Stimulated activated effector memory CD8-positive, alpha-beta T cell treated with anti-CD3 and anti-CD28 coated beads, Interleukin-12 subunit alpha, Interleukin-12 subunit beta, amount 100 ng/mL, for 72 hours (primary cell): ENCODE data around the gene MAP2K7.
"Not testable (repeated sequence)": the region's sequence is repeated elsewhere in the genome, so short reads cannot be mapped to it uniquely, and the experiment has no call there.

Experiments
- ATAC-seq: fragments of 150-1000 bp; cut with Tn5 transposase; 2 replicates; pipeline ENCODE4 v1.10.0; 2021
- DNase-seq, 2 donors: peaks; one replicate each; pipeline ENCODE4 v3.0.0; 2021 to 2022; ENCODE audit warnings: low spot score in 2 of 2
- H3K27ac Mint-ChIP-seq: one replicate; pipeline ENCODE4 v1.8.0; 2022; ENCODE audit warnings: mild to moderate bottlenecking, mixed read lengths
- H3K36me3 Mint-ChIP-seq: one replicate; pipeline ENCODE4 v1.8.0; 2022; ENCODE audit warnings: mild to moderate bottlenecking, mixed read lengths
- H3K4me1 Mint-ChIP-seq: one replicate; pipeline ENCODE4 v1.8.0; 2022; ENCODE audit warnings: mixed read lengths
- H3K4me3 Mint-ChIP-seq: one replicate; pipeline ENCODE4 v1.8.0; 2022; ENCODE audit warnings: mild to moderate bottlenecking, mixed read lengths
- H3K9me3 Mint-ChIP-seq: one replicate; pipeline ENCODE4 v1.8.0; 2022; ENCODE audit warnings: mixed read lengths

Gene MAP2K7

DNA sequence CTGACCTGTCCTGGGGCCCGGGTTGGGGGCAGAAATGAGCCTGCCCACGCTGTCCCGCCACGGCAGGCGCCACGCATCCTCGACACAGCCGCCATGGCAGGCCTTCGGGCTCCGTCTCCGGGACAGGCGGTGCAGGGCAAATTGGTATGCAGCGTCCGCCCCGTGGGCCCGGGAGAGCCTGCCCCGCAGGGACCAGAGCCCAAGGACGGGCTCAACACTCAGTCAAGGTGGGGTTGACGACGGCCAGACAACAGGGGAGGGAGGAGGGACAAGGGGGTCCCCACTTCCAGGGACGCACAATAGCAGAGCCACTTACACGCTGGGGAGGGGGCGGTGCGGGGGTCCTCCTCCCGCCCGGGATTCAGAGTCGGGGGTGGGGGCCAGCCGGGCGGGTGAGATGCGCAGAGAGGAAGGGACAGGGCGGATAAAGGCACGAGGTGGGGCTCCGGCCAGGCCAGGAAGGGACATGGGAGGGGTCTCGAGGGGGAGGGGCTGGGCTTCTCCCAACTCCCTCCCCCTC is 21.0 kb downstream of the MAP2K7 start:
- H3K4me1 Mint-ChIP-seq: peaks cover 54% of the 10 kb centered on the region
- H3K36me3 Mint-ChIP-seq: peaks cover 46% of the 10 kb centered on the region
- H3K27ac Mint-ChIP-seq: peak overlapping the region; percentile 67
- H3K9me3 Mint-ChIP-seq: no peaks in the 10 kb centered on the region
- ATAC-seq (no peak), DNase-seq (no peak)
- H3K4me3 Mint-ChIP-seq: peak overlapping the region; percentile 64

GRCh38 chr19:7925171-7925851 is 21.6 kb downstream of the MAP2K7 start:
- DNase-seq (peak; percentile 74 to 90), ATAC-seq (peak; percentile 65)
- H3K27ac Mint-ChIP-seq: peak overlapping the region; percentile 67
- H3K36me3 Mint-ChIP-seq: peaks cover 52% of the 10 kb centered on the region
- H3K9me3 Mint-ChIP-seq: no peaks in the 10 kb centered on the region
- peak overlapping the region; percentile 64 for H3K4me3 Mint-ChIP-seq
- peaks cover 54% of the 10 kb centered on the region for H3K4me1 Mint-ChIP-seq

- peak within 1 kb of the TSS; percentile 67 for H3K27ac Mint-ChIP-seq
- H3K4me1 Mint-ChIP-seq: peaks cover 48% of the 10 kb centered on the region
- ATAC-seq: peak; percentile 60
- no peaks in the 10 kb centered on the region for H3K9me3 Mint-ChIP-seq
- peak within 1 kb of the TSS; percentile 64 for H3K4me3 Mint-ChIP-seq
- peak; percentile 77 to 83 for DNase-seq
- H3K36me3 Mint-ChIP-seq: peaks cover 54% of the 10 kb centered on the region
These were observed 22.5 kb downstream of the MAP2K7 start, which contains the start of gene CTXN1 for GRCh38 chr19:7926021-7926726. CTXN1 (minus strand) TSS chr19:7926135; CDS start chr19:7925538, 597 bp downstream.

GRCh38 chr19:7926727-7927604 is 23.3 kb downstream of the MAP2K7 start:
- H3K27ac Mint-ChIP-seq: peak overlapping the region; percentile 54

DNA sequence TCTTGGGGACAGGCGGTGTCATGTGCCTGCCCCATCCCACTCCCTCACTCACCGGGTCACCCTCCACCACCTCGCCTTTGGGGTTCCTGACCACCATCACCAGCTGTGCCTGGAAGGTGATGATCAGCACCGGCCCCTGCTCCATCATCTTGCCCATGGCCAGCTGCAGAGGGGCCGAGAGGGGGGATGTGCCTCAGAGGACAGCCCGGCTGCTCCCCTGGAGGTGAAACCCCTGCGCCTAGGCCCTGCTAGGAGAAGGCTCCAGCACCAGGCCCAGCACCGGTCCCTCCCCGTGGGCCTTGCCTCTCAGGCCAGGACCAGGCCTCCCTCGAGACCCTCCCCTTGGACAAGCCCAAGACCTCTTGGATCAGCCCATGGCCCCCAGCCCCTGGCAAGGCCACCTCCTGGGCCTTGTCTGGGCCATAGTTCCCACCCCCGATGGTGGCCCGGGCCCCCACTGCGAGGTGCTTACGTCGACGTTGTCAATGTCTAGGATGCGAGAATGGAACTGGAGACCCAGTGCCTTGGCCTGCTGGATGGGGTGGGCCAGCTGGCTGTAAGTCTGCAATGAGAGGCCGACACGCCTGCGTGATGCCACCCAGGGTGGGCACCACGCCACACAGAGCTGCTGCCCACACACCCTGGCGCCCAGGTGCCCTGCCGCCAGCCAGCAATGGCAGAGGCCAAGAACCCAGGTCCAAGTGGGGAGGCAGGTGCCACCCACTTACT is 24.1 kb downstream of the MAP2K7 start:
- Mint-ChIP-seq H3K9me3 (no peaks in the 10 kb centered on the region), H3K4me3 (no peak overlapping the region), H3K36me3 (peaks cover 51% of the 10 kb centered on the region), H3K4me1 (peaks cover 37% of the 10 kb centered on the region), H3K27ac (peak overlapping the region; percentile 84)
- DNase-seq: no peak
- no peak for ATAC-seq

More at GRCh38 chr19:7926727-7927604, 23.3 kb downstream of the MAP2K7 start:
- ATAC-seq: no peak
- H3K4me1 Mint-ChIP-seq: peaks cover 40% of the 10 kb centered on the region
- H3K36me3 Mint-ChIP-seq: peaks cover 51% of the 10 kb centered on the region
- no peaks in the 10 kb centered on the region for H3K9me3 Mint-ChIP-seq
- no peak for DNase-seq
- peak overlapping the region; percentile 56 for H3K4me3 Mint-ChIP-seq

- Mint-ChIP-seq H3K9me3 (no peaks in the 10 kb centered on the region), H3K4me3 (no peak overlapping the region), H3K4me1 (peaks cover 37% of the 10 kb centered on the region), H3K36me3 (peaks cover 46% of the 10 kb centered on the region), H3K27ac (peak overlapping the region; percentile 84)
- no peak for DNase-seq
- no peak for ATAC-seq
These were observed 24.6 kb downstream of the MAP2K7 start for GRCh38 chr19:7928334-7928706.

DNA sequence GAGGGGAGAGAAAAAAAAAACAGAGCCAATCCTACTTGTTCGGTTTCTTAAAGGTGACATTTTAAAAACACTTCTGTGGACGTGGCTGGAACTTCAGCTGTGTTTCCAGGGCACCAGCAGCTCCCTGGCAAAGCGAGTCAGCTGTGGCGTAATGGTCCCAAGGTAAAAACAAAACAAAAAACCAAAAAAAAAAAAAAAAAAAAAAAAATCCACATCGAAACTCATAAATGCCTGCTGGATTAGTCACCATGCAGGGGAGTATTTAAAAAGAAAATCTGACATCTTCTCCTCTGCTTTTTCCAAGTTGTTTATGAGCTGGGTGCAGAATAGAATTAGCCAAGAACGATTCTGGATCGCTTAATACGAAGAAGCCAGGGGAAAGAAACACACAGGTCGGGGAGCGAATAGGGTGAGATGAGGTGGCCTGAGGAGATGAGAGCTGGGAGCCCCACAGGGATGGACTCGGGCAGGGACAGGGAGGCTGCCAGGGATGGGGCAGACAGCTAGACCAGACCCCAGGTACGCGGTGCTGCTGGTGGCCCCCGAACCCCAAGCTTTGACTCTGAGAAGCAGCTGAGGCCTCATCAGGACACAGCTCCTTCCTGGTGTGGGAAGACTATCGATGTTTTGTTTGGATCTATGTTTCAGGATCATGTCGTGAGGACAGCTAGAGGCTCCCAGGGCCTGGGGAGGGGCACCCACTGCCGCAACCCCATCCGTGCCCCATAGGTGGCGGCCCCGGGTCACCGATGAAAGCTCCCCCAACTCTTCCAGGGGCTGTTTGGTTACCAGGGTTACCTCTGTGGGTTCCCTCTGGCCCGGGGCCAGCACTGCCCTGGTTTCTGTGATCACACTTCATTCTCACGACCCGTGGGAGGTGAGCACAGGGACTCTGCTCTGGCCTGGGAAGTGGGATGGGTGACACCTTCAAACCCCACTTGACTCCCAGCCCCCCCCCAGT is 25.3 kb downstream of the MAP2K7 start:
- peaks cover 37% of the 10 kb centered on the region for H3K4me1 Mint-ChIP-seq
- no peaks in the 10 kb centered on the region for H3K9me3 Mint-ChIP-seq
- peaks cover 52% of the 10 kb centered on the region for H3K36me3 Mint-ChIP-seq
- DNase-seq (peak; percentile 54 to 84), ATAC-seq (peak; percentile 56)
- H3K27ac Mint-ChIP-seq: peak overlapping the region; percentile 84
- no peak overlapping the region for H3K4me3 Mint-ChIP-seq

GRCh38 chr19:7930030-7930429 is 26.4 kb downstream of the MAP2K7 start:
- not testable (repeated sequence) for H3K9me3 Mint-ChIP-seq, DNase-seq, ATAC-seq, H3K4me3 Mint-ChIP-seq
- Mint-ChIP-seq H3K36me3 (peaks cover 60% of the 10 kb centered on the region), H3K27ac (peak overlapping the region; percentile 84), H3K4me1 (peaks cover 29% of the 10 kb centered on the region)

DNA sequence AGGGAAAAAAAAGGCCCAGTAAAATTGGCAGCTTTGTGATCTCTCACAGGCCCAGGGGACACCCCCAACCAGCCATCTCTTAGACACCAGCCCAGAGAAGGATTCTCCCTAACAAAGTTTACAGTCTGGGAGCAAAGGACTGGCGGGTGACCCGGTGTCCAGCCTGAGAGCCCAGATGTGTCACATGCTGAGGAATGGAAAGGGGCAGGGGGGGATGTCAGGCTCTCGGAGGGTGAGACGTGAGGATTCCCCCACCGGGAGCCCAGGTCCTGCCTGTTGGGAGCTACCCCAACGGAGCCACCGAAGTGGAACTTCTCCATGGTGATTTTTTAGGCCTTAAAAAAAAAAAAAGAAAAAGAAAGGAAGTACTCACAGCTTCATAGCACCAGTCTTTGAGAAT is 27.1 kb downstream of the MAP2K7 start:
- ATAC-seq (no peak), DNase-seq (no peak)
- Mint-ChIP-seq H3K4me1 (peaks cover 25% of the 10 kb centered on the region), H3K4me3 (no peak overlapping the region), H3K36me3 (peaks cover 63% of the 10 kb centered on the region), H3K9me3 (no peaks in the 10 kb centered on the region), H3K27ac (no peak overlapping the region)

DNA sequence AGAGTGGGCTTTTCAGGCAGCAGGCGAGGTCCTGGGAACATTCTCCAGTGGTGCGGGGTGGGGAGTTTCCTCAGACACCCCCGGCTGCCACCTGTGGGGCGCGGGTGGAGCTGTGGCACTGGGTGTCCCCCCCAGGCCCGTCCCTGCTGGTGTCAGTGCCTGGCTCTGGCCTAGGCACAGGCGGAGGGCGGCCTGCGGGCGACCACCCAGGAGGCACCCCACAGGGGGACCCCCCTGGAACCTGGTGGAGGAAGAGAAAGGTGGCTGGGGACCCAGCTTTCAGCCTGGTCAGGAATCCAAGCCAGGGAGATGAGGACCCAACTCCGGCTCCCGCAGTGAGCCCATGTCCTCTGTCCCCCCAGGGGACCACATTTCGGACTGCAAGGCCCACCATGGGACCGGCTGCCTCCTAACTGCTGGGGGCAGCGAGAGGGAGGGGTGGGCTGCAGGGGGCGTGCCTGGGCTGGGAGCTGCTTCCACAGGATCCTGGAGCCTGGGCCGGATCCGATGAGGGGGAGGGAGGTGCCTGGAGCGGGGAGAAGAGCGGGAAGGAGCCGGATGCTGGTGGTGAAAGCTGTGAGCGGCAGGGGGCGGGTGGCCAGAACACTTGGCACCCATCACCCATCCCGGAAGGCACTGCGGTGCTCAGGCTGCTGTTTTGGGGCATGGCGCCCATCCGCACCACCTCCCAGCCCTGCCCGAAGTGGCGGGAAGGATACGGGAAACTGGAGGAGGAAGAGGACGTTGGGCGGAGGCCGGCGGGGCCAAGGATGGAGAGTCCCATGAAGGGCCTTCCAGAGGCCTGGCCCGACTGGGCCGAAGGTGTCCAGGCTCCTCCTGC is 27.8 kb downstream of the MAP2K7 start:
- Mint-ChIP-seq H3K27ac (no peak overlapping the region), H3K36me3 (peaks cover 67% of the 10 kb centered on the region), H3K4me3 (no peak overlapping the region), H3K9me3 (no peaks in the 10 kb centered on the region), H3K4me1 (peaks cover 21% of the 10 kb centered on the region)
- no peak for DNase-seq
- no peak for ATAC-seq

GRCh38 chr19:7932276-7932929 is 28.7 kb downstream of the MAP2K7 start:
- ATAC-seq: no peak
- no peak overlapping the region for H3K4me3 Mint-ChIP-seq
- H3K4me1 Mint-ChIP-seq: peaks cover 20% of the 10 kb centered on the region
- H3K27ac Mint-ChIP-seq: no peak overlapping the region
- H3K9me3 Mint-ChIP-seq: no peaks in the 10 kb centered on the region
- no peak for DNase-seq
- H3K36me3 Mint-ChIP-seq: peaks cover 73% of the 10 kb centered on the region

- H3K4me1 Mint-ChIP-seq: peaks cover 20% of the 10 kb centered on the region
These were observed 29.2 kb downstream of the MAP2K7 start for GRCh38 chr19:7932930-7933300.

DNA sequence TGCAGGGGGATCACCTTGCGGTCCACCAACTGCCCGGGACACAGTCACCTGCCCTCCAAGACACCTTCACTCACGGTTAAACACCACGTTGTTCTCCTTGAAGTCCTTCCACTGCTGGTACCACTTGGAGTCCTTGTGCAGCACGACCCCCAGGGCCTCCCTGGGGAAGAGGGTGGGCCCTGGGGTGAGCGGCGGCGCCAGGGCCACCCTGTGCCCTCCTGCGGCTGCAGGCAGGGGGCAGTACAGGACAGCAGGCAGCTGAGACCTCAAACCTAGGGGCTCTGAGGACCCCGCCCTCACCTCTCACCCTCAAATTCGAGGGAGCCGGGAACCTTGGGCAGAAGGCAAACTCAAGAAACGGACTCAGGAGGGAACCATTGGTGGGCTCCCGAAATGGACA is 29.7 kb downstream of the MAP2K7 start:
- Mint-ChIP-seq H3K4me1 (peaks cover 15% of the 10 kb centered on the region), H3K4me3 (no peak overlapping the region), H3K36me3 (peaks cover 84% of the 10 kb centered on the region), H3K27ac (no peak overlapping the region), H3K9me3 (no peaks in the 10 kb centered on the region)
- DNase-seq: no peak
- ATAC-seq: no peak

More at GRCh38 chr19:7932930-7933300, 29.2 kb downstream of the MAP2K7 start:
- DNase-seq (no peak), ATAC-seq (no peak)
- H3K27ac Mint-ChIP-seq: no peak overlapping the region
- no peaks in the 10 kb centered on the region for H3K9me3 Mint-ChIP-seq
- H3K4me3 Mint-ChIP-seq: no peak overlapping the region
- H3K36me3 Mint-ChIP-seq: peaks cover 79% of the 10 kb centered on the region
